Measurements from ENCODE around the gene RAC2.

RAC2 gene

DNA sequence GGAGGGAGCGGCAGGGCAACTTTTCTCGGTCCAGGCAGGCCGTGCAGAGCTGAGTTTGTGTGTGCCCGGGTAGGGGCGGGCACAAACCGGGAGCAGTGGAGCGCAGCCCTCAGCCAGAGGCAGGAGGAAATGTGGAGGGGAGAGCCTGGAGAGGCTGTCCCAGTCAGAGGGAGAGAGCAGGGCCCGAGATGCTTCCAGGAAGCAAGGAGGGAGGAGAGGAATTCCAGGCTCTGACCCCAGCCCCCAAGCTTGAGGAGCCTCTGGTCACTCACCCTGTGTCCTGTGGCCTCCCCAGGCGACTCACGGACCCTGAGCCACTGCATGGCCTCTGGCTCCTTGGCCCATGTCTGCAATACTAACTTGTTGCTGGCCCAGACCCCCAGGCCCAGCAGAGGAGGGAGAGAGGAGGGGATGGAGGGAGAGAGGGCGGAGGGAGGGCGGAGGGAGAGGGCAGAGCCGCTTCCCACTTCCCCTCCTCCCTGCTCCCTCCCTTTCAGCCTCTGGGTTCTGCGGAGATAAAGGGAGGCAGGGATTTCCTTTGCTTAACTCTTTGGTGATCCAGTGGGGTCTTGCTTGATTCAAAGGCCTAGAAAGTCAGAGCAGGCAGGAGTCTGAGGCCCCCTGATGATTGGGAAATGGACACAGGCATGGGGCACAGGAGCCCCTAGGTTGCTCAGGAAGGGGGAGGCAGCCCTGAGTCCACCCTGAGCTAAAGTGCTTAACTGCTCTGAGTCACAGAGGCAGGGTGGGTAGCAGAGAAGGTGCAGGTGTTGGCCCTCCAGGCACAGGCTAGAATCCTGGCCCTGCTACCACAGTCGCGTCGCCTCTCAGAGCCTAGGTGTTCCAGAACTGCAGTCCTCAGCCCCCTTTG, 55.9 kb downstream of the RAC2 start, which contains the start of gene C1QTNF6:
Gene C1QTNF6 (minus strand): TSS at position 357 of the 871 bp plus-strand sequence. CDS start 34 bp downstream, at position 323.
- peak; percentile 79 for DNase-seq (ENCODE audit: low read depth)

DNA sequence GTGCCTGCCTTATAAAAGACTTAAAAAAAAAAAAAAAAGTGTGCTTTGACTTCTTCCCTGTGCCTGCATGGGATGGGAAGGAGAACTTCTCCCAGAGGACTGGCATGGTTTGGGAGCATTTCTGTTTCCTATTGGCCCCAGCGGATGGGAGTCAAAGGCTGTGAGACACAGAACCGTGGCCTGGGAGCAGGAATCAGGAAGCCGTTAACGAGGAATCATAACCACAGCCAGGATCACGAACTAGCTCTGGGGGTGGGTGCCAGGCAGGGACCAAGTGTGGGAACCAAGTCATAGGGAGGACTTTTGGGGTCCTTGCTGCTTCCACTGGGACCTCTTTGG, 56.5 kb downstream of the RAC2 start:
- DNase-seq (ENCODE audit: low read depth): peak; percentile 85

DNA sequence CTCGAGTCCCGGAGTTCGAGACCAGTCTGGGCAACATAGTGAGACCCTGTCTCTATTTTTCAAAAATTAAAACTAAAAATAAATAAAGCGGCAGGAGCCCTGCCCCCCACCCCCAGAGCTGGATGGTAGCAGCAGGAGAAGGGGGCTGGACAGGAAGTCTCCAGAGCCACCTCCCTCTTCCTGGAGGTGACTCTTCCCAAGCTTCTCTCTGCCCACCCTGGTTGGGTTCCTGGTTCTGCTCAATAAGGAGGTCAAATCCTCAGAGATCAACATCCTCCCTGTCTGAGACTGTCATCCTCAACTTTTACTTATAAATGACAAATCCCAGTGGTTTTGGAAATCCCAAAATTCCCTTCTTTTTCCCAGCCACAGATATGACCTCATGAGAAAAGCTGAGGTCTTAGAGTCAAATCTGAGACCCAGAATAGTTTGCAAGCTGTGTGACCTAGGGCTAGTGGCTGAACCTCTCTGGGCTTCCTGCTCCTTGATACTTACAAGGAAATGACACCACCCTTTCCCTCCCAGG, 57.0 kb downstream of the RAC2 start:
- DNase-seq (ENCODE audit: low read depth): peak; percentile 51

DNA sequence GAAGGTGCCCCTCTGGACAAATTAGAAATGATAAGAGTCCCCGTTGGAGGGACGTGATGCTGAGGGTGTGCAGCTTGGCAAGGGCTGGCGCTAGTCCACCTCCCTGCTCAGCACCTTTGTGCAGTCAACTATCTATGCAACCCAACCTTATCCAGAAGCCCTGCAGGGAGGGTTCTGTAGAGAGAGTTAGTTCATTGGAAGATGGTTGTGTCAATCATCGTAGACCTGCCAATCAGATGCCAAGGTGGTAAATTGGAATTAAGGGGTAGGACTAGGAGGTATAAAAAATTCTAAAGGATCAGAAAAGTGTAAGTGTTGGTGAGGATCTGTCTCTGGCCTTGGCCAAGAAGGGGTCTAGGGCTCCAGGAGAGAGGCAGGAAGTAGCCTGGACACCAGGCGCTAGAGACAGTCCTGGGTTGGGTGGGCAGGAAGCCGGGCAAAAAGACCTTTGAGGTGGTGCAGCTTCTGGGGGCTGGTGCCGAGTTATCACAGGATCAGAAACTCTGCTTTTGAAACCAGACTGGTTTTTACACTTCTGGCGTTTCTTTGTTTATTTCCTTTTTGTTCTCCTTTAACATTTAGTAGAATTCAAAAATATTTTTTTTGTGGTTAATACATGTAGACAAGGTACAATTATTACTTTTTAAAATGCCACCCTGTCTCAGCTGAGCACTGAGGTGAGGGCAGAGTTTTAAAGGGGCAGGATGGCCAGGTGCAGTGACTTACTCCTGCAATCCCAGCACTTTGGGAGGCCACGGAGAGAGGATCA, 57.7 kb downstream of the RAC2 start:
- peak; percentile 67 for DNase-seq (ENCODE audit: low read depth)

DNA sequence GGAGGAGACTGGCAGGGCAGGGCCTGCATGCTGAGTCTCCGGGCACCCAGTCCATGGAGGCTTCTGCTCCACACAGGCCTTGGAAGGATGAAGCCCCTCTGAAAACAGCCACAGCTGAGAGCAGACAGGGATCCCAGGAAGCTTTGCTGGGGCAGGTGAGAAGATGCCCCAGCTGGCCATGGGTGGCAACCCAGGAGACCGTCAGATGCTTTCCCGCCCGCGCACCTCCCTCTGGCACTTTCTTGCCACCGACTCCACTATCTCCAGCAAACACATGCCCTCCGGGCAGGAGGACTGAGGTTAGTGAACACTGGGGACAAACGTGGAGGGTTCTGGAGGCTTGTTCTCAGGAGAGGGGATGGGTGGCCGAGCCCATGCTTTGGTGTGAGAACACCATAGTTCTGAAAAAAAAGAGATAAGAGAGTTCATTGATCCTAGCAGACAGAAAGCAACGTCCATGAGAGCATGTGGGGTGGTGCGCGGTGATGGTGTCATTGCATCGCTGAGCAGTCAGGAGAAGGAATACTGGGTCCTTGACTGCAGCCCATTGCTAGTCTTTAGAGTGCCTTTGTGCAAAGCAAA, 58.3 kb downstream of the RAC2 start:
- DNase-seq (ENCODE audit: low read depth): no peak

DNA sequence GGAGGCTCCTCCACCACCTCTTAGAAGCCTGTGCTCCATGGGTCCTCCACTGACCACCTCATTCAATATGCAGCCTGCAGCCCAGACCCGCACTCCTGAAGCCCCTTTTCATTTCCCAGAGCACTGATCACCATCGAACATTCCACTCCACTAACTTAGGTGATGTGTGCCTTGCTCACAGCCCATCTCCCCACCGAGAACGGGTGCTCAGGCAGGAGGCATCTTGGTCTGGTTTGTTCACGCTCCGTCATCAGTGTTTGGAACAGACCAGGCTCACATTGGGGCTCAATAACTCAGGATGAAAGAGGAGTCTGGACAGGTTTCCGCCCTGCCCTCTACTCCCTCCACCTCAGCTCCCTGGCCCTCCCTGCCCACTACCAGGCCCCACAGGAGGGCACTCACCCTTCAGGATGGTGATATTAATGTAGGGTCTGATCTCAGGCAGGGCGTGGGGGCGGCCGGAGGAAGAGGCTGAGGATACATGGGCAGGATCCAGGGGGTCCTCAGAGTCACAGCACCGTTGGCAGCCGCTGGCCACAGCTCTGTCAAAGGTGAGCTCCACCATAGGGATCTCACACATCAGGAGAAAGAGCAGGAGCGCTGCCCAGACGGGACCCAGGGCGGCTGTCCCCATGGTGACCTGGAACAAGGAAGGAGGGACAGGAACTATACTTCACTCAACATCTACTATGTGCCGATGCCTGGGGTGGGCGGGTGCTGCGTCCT, 59.1 kb downstream of the RAC2 start:
- no peak for DNase-seq (ENCODE audit: low read depth)

DNA sequence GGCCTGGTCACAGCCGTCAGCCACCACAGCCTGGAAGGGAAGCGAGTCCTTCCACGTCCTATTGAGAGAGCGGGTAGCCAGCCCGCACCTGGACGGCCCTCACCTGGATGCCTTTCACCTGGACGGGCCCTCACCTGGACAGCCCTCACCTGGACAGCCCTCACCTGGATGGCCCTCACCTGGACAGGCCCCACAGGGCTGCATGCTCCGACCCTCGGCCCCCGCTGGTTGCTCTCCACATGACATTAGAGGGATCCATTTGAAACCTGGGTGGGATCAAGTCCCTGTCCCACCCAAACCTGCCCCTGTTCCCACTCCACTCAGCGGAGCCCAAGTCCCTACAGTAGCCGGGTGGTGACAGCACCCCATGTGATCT, 59.7 kb downstream of the RAC2 start:
- no peak for DNase-seq (ENCODE audit: low read depth)

DNA sequence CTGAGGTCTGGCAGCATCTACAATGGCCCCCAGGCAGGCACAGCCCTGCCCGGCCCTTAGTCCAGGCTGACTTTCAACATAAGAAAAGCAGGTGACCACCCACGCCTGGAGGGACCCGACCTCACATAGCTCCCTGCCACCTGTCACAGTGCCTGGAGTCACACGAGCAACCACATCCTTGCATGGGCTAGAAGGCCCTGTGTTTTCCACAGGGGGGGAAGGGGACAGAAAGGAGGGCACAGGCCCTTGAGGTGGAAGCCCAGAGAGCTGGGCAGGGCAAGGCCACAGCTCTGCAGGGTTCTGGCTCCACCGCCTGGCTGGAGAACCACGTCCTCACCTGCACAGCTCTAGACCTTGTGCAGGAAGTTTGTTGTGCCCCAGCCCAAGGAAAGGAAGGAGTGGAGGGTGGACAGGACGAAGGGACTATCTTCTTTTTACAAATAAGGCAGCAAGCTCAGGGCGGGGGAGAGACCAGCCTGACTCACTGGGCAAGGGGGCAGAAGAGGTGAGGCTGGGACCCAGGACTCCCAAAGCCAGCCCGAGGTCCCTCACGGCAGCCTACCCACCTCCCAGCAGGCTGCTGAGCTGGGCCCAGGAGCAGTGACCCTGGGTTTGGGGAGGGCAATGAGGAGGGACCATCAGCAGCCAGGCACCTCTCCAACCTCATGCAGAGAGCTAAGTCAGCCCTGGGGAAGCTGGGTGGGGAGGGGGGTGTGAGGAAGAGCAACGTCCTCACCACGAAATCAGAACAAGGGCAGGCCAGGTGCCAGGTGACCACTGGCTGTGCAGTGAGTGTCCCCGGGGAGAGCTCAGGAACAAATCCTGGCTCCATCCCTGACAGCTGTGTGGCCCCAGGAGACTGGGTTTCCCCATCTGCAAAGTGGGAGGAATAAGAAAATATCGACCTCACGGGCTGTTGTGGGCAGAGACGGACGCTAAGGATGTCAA, 60.4 kb downstream of the RAC2 start:
- DNase-seq (ENCODE audit: low read depth): no peak

DNA sequence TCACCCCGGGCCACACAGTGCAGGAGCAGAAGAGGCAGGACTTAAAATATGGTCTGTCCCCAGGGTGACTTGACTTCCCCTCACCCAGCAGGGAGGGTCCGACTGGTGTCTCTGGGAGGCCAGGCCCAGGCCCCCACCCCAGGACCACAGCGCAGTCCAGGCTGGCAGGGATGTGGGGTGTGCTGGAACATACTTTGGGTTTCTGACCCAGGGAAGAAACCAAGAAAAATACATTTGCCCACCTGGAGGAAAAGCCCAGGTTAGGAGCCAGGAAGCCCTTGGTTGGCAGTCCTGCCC, 61.2 kb downstream of the RAC2 start:
- no peak for DNase-seq (ENCODE audit: low read depth)

DNA sequence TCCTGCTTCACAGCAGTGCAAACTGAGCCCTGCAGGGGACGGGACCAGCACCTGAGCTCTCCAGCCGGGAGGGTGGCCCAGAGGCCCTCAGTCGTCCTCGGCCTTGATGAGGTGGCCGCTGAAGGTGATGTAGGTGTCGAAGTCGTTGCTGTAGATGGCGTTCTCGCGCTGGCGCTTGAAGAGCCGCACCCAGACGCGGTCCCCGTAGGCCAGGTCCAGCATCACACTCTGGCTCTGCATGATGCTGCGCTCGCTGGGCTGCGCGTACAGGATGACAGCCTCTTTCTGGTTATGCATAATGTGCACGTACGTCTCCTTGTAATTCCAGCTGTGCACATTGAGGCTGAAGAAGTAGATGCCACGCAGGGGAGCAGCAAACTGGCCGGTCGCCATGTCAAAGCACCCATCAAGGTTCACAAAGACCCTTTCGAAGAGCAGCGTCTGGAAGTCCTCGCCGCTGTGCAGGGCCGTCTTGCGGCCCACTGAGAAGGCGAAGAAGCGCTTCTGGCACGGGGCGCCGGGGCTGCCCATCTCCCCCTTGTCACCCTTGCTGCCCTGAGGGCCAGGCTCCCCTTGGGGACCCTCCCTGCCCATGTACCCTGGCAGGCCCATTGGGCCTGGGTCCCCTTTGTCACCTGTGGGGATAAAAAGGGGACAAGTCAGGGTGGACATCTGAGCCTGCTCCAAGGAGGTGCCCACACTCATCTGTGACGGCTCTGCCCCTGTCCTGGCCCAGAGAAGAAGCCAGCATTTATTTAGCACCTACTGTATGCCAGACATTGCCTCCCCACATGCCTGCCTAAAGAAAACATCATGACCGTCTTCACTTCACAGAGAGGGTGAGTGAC, 61.7 kb downstream of the RAC2 start:
- no peak for DNase-seq (ENCODE audit: low read depth)

DNA sequence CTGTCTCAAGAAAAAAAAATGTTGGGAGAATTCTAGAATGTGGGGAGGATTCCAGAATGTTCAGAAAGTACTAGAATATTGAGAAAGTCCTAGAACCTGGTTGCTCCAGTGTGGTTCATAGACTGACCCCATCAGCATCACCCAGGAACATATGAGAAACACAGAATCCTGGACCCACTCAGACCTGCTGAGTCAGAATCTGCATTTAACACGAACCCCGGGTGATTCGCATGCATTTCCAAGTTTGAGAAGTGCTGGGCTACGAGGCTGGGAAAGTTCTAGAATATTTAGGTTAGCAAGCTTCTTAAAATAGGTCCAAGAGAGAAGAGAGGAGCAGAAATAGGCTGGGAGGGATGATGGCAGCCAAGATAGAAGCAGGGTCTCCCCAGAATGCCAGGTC, 62.4 kb downstream of the RAC2 start:
- no peak for DNase-seq (ENCODE audit: low read depth)

DNA sequence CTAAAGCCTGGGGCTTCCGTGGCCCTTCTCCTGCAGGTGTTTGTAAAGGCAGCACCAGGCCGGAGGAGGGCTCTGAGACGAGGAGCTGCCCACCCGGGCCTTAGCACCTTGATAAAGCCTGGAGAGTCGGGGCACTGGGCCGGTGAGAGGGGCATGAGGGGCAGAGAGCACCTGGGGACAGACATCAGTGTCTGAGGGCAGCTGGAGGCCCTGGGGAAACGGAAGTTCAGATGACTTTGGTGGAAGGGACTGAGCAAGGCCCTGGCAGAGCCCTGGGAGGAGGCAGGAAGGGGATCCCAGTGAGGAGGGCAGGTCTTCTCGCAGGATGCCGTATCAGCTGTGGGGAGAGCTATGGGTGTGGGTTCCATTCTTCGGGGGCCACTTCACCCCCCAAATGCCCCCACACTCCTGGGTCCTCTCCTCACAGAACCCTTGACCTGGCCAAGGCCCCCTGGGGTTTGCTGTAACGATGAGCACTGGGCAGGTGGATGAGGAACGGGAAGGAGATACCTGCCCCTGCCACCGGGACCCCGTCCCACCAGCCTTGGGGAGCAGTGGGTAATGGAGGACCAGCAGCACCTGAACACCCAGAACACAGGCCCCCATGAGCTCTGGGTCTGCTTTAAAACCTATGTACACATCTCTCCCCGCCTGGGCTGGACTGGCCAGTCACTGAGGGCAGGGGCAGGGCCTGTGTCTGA, 63.4 kb downstream of the RAC2 start:
- no peak for DNase-seq (ENCODE audit: low read depth)

DNA sequence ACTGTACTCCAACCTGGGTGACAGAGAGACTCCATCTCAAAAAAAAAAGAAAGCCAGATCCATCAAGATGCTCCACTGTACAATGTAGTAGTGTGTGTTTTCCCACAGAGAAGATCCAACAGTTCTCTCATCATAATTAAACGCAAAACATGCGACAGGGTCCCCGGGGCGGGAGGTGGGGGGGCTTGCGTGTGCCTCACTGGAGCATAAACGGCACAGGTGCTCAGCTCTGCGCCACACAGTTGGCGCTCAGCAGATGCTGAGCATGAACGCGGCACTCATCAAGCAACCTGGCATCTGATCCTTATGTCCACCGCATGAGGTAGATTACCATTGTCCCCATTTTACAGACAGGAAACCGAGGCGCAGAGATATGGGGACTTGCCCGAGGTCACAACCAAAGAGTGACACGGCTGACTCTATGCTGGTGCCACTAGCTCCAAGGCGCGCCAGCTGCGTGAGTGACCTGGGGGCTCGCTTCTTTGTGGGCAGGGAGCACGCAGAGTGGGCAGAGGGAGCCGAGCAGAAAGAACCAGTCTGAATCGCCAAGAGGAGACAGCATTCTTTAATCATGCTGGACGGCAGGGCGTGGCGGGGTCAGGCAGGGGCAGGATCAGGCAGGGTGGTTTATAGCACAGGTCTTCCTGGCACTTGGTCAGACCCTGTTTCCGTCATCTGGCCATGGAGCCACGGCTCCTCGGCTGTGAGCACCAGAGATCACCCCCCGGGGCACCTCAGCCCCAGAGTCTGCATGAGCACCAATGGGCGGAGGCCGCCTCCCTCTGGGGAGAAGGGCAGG, 64.2 kb downstream of the RAC2 start:
- DNase-seq (ENCODE audit: low read depth): no peak

DNA sequence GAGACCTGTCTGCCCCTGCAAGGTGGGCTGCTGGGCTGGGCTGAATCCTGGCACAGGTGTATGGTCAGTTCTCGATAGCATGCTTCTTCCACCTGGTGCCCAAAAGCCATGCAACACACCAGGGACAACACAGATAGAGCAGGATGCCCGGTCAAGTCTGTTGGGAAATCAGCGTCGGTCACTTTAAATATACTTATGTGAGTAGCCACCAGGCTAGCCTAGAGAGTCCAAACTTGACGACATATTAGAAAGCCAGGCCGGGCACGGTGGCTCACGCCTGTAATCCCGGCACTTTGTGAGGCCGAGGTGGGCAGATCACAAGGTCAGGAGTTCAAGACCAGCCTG, 65.0 kb downstream of the RAC2 start:
- no peak for DNase-seq (ENCODE audit: low read depth)

DNA sequence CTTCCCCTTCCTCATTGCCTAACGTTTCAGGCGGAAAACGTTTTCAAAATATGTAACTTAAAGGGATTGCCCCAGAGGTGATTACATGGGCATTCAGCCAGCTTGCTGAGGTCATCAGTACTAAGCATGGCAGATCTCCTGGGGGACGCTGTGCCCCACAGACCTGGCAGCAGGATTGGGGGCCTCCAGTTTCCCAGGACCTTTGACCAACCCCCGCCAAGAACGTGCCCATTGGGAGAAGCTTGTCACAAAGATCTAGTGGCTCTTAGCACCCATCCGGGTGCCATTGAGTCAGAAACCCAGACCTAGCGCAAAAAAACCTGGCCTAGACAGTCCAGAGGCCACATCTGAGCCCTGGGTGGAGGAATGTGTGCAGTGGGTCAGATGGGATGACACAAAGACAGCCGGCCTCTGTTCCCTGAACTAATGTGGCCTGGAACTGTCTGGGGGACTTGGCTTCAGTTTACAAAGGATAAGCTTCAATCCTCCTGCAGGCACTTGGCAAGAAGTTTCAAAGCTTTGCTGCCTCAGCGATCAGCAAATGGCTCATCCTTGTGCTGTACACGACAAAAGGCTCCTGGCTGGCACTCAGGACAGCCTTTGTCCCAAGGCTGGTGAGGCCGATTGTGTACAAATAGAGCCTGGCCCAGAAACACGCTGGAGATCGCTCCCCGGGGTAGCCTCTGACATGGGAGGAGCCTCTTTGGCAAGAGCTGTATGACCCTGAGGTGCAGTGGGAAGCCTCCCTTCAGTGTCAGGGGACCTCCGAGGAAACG, 65.5 kb downstream of the RAC2 start:
- DNase-seq (ENCODE audit: low read depth): peak; percentile 30

DNA sequence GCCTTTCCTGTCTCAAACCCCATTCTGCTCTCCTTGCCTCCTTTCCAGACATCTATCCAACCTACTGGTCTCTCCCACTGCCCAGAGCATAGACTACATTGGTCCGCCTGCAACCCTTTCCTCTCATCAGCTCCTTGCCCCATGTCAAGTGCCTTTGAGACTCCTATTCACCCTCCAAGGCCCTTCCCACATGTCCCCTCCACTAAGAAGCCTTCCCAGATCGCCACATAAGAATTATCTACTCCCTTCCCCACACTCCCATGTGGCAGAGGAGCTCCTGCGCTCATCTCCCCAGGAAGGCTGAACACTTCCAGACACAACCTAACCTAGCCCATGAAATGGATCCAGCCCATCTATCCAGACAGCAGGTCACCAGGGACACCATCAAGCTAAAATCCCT, 66.3 kb downstream of the RAC2 start:
- no peak for DNase-seq (ENCODE audit: low read depth)

DNA sequence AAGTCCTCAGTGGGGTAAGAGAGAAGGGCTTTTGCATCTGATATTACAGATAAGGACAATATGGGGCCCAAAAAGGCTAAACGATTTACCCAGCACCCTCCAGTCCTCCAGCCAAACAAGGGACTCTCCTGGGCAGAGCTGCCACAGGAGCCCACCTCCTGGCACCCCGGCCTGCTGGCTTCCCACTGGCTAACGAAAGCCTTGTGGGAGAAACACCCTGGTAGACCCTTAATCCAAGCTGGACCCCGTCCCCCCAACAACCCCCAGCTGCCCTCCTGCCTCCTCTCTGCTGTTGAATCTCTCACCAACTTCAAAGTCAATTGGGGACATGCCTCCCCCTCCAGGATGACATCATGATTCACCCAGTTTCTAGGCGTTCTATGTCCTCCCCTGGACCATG, 66.8 kb downstream of the RAC2 start:
- no peak for DNase-seq (ENCODE audit: low read depth)

DNA sequence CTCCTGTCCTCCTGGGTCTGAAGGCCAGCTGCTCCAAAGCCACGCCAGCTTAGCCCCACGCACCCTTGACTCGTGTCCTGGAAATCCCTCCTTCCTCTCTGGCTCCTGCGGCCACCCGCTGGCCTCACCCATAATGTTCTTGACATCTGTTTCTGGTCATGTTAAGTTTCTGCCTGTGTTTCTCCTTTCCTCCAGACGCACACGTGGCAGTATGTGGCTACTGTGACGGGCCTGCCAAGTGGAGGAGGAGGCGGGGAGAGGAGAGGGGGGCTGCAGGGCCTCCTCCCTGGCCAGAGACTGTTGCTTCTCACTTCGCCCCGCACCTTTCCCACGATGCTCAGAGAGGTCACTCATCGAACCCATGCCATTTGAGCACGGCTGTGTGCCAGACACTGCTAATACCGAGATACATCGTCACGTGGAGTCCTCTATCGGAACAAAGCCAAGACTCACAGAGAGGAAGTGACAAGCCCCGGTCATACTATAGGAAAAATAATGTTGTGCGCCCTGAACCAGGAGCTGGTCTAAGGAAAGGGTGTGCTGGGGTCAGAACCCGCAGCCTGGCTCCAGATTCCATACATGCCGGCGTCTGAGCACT, 67.5 kb downstream of the RAC2 start:
- DNase-seq (ENCODE audit: low read depth): peak; percentile 91
